Measurements from ENCODE around the gene ABCG8.

The ABCG8 gene

GRCh38 chr2:43884689-43885088, 45.9 kb downstream of the ABCG8 start (continued):
- TF ChIP-seq TSHZ2 (CRISPR knock-in tag; IDR thresholded peaks at IDR 0.05) (no peak), ZNF565 (CRISPR knock-in tag; conservative IDR thresholded peaks at IDR 0.05; ENCODE audit: low read depth) (no peak), PPARA (CRISPR knock-in tag; IDR thresholded peaks at IDR 0.05; ENCODE audit: borderline replicate concordance) (no peak)

DNA sequence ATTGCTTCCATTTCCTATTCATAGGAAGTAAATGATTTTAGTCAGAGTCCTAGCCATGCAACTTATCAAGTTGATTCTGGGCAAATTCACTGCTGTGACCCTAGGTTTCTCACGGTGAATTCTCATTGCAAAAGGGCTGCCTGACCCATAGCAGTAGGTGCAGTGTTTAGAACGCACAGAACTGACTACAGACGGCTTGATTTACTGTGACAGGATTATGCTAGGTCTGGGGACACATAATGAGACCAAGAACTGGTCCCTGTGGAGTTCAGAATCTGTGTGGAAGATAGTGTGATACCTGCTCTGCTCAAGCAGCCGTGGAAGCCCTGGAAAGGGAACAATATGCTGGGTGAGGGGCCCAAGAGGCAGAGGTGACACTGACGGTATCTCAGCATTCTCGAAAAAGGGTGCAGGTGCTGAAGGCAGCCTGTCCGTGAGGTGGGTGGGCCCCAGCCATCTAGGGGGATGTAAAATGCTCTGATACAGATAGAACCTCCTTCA, 46.4 kb downstream of the ABCG8 start:
- no peak for ATAC-seq
- no peak for TF ChIP-seq PPARA (CRISPR knock-in tag; IDR thresholded peaks at IDR 0.05; ENCODE audit: borderline replicate concordance)
- TF ChIP-seq SNAI2 (CRISPR knock-in tag; IDR thresholded peaks at IDR 0.05) = no peak
- TF ChIP-seq OSR1 (CRISPR knock-in tag; IDR thresholded peaks at IDR 0.05) = no peak
- TF ChIP-seq ISL1 (CRISPR knock-in tag; IDR thresholded peaks at IDR 0.05) = no peak
- TF ChIP-seq ESRRG (CRISPR knock-in tag; IDR thresholded peaks at IDR 0.05) = no peak
- TF ChIP-seq ZFP3 (CRISPR knock-in tag; IDR thresholded peaks at IDR 0.05) = no peak
- TF ChIP-seq GLIS3 (CRISPR knock-in tag; IDR thresholded peaks at IDR 0.05) = no peak
- no peak for TF ChIP-seq TOX (CRISPR knock-in tag; IDR thresholded peaks at IDR 0.05; ENCODE audit: borderline replicate concordance)
- TF ChIP-seq CSDC2 (CRISPR knock-in tag; IDR thresholded peaks at IDR 0.05) = no peak
- TF ChIP-seq TCF4 (CRISPR knock-in tag; IDR thresholded peaks at IDR 0.05; ENCODE audit: borderline replicate concordance) = no peak
- TF ChIP-seq, protein P1, sequence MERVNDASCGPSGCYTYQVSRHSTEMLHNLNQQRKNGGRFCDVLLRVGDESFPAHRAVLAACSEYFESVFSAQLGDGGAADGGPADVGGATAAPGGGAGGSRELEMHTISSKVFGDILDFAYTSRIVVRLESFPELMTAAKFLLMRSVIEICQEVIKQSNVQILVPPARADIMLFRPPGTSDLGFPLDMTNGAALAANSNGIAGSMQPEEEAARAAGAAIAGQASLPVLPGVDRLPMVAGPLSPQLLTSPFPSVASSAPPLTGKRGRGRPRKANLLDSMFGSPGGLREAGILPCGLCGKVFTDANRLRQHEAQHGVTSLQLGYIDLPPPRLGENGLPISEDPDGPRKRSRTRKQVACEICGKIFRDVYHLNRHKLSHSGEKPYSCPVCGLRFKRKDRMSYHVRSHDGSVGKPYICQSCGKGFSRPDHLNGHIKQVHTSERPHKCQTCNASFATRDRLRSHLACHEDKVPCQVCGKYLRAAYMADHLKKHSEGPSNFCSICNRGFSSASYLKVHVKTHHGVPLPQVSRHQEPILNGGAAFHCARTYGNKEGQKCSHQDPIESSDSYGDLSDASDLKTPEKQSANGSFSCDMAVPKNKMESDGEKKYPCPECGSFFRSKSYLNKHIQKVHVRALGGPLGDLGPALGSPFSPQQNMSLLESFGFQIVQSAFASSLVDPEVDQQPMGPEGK (CRISPR knock-in tag; IDR thresholded peaks at IDR 0.05; ENCODE audit: borderline replicate concordance) = no peak
- no peak for TF ChIP-seq BACH2 (CRISPR knock-in tag; IDR thresholded peaks at IDR 0.05; ENCODE audit: borderline replicate concordance)
- no peak for TF ChIP-seq ZNF565 (CRISPR knock-in tag; conservative IDR thresholded peaks at IDR 0.05; ENCODE audit: low read depth)
- TF ChIP-seq POU6F1 (CRISPR knock-in tag; IDR thresholded peaks at IDR 0.05; ENCODE audit: borderline replicate concordance, low read depth) = no peak
- TF ChIP-seq CREB5 (CRISPR knock-in tag; IDR thresholded peaks at IDR 0.05; ENCODE audit: low read depth) = no peak
- no peak for TF ChIP-seq ZNF70 (CRISPR knock-in tag; IDR thresholded peaks at IDR 0.05)
- TF ChIP-seq TSHZ2 (CRISPR knock-in tag; IDR thresholded peaks at IDR 0.05) = no peak
- no peak for TF ChIP-seq ARNTL (CRISPR knock-in tag; IDR thresholded peaks at IDR 0.05; ENCODE audit: borderline replicate concordance, low read depth)

DNA sequence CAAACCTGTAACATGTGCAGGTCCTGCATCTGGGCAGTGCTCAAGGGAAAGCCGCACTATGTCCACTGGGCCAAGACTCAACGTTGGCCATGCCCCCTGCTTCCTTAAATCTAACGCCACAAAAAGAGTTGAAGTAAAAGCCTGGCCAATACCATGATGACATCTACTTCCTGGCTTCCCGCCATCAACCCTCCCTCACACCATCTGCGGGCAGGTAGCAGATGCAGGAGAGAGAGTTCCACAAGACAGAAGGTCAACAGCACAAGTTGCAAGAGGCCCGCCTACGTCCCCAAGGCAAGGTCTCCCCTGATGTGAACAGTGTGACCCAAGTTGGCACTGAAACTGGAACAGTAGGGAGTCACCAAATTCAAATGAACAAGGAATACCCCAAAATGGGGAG, 48.4 kb downstream of the ABCG8 start:
- ATAC-seq = no peak
- no peak for TF ChIP-seq ZFP30 (CRISPR knock-in tag; IDR thresholded peaks at IDR 0.05)
